ENCODE measurements around the gene PLXNA4.

Gene PLXNA4

DNA sequence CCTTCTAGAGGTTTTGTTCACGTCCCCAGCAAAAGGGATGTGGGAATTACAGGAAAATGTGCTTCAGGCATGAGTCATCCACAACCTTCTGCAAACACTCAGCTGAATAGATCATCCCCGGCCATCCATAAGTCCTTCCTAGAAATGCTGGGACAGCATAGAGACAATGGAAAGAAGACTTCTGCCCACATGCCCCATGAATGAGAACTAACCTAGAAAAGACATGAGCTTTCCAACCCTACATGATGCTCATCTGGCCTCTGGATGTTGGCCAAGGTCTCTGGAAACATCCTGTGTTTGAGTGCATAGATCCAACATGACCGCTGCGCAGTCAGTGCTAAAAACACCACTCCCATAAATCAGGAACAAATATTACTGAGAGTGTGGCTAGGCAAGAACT, 277.5 kb downstream of the PLXNA4 start:
- TF ChIP-seq, protein P1, sequence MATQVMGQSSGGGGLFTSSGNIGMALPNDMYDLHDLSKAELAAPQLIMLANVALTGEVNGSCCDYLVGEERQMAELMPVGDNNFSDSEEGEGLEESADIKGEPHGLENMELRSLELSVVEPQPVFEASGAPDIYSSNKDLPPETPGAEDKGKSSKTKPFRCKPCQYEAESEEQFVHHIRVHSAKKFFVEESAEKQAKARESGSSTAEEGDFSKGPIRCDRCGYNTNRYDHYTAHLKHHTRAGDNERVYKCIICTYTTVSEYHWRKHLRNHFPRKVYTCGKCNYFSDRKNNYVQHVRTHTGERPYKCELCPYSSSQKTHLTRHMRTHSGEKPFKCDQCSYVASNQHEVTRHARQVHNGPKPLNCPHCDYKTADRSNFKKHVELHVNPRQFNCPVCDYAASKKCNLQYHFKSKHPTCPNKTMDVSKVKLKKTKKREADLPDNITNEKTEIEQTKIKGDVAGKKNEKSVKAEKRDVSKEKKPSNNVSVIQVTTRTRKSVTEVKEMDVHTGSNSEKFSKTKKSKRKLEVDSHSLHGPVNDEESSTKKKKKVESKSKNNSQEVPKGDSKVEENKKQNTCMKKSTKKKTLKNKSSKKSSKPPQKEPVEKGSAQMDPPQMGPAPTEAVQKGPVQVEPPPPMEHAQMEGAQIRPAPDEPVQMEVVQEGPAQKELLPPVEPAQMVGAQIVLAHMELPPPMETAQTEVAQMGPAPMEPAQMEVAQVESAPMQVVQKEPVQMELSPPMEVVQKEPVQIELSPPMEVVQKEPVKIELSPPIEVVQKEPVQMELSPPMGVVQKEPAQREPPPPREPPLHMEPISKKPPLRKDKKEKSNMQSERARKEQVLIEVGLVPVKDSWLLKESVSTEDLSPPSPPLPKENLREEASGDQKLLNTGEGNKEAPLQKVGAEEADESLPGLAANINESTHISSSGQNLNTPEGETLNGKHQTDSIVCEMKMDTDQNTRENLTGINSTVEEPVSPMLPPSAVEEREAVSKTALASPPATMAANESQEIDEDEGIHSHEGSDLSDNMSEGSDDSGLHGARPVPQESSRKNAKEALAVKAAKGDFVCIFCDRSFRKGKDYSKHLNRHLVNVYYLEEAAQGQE (IDR thresholded peaks at IDR 0.05; ENCODE audit: insufficient read depth in 1 of 2, low read depth in 2 of 2, low read length in 2 of 2), result peak in 1 of 2 experiments; percentile 33; a peak in 1 of 4 replicates
- no peak for TF ChIP-seq SIN3A (IDR thresholded peaks at IDR 0.05; ENCODE audit: borderline replicate concordance, insufficient read depth, low read length)

DNA sequence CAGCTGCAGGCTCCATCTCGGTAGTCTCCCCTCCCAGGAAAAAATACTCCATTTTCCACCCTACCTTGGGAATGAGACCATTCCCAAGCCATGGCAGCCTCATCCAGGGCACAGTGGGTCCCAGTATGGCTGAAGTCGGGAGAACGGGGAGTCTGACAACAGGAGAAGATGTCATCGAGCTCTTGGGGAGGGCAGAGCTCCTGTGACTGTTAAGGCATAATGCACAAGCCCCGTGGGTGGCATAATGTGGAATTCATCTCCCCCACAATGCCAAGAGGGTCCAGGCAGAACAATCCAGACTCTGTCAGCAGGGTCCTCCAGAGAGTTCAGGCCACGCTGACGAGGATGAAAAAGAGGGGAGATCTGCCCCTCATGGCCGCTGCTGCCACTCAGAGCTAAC, 279.4 kb downstream of the PLXNA4 start:
- no peak for TF ChIP-seq TAF1 (IDR thresholded peaks at IDR 0.05; ENCODE audit: borderline replicate concordance, insufficient read depth, low read length)
- TF ChIP-seq, protein P1 (IDR thresholded peaks at IDR 0.05; ENCODE audit: insufficient read depth in 1 of 2, low read depth in 2 of 2, low read length in 2 of 2), result no peak
- TF ChIP-seq SIN3A (IDR thresholded peaks at IDR 0.05; ENCODE audit: borderline replicate concordance, insufficient read depth, low read length), result no peak

DNA sequence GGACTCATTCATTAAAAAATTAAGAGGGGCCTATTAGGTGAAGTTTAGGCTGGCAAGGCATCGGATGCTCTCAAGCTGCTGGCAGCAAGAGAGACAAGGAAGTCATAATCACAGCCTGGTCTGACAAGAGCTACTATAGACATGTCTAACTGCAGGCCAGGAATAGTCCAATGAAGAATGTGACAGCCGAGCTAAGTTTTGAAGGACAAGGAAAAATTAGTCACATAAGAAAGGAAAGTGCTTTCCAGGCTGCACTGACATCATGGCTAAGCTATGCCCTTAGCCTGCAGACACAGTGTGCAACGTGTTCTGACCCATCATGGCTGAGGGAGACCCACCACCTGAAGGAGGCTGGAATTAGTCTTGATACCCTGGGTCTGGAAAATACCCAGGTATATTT, 281.1 kb downstream of the PLXNA4 start:
- TF ChIP-seq SIN3A (IDR thresholded peaks at IDR 0.05; ENCODE audit: borderline replicate concordance, insufficient read depth, low read length) (no peak), POLR2AphosphoS5 (IDR thresholded peaks at IDR 0.05; ENCODE audit: low read depth, low read length) (no peak), FOXP2 (optimal IDR thresholded peaks at IDR 0.05; ENCODE audit: borderline replicate concordance, extremely low read depth, extremely low read length, insufficient read depth) (no peak), TAF1 (IDR thresholded peaks at IDR 0.05; ENCODE audit: borderline replicate concordance, insufficient read depth, low read length) (no peak)
- TF ChIP-seq, protein P1 (IDR thresholded peaks at IDR 0.05; ENCODE audit: insufficient read depth in 1 of 2, low read depth in 2 of 2, low read length in 2 of 2), result no peak

DNA sequence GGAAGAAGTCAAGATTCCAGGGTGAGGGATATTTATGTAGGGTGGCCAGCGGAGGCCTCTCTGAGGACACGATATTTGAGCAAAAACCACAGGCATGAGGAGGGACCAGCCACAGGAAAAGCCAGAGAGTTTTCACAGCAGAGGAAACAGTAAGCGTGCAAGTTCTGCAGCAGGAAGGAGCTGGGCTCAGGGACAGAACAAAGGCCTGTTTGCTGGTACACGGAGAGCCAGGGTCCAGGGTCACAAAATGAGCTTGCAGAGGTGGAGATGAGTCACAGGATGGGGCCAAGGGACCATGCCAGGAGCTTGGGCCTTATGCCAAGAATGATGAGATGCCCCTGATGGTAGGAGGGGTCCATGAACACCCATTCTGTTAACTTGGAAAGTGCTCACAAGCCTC, 283.5 kb downstream of the PLXNA4 start:
- TF ChIP-seq FOXP2 (optimal IDR thresholded peaks at IDR 0.05; ENCODE audit: borderline replicate concordance, extremely low read depth, extremely low read length, insufficient read depth) (no peak), TAF1 (IDR thresholded peaks at IDR 0.05; ENCODE audit: borderline replicate concordance, insufficient read depth, low read length) (no peak), POLR2AphosphoS5 (IDR thresholded peaks at IDR 0.05; ENCODE audit: low read depth, low read length) (no peak), SIN3A (IDR thresholded peaks at IDR 0.05; ENCODE audit: borderline replicate concordance, insufficient read depth, low read length) (no peak)
- TF ChIP-seq, protein P1 (IDR thresholded peaks at IDR 0.05; ENCODE audit: insufficient read depth in 1 of 2, low read depth in 2 of 2, low read length in 2 of 2), result no peak

DNA sequence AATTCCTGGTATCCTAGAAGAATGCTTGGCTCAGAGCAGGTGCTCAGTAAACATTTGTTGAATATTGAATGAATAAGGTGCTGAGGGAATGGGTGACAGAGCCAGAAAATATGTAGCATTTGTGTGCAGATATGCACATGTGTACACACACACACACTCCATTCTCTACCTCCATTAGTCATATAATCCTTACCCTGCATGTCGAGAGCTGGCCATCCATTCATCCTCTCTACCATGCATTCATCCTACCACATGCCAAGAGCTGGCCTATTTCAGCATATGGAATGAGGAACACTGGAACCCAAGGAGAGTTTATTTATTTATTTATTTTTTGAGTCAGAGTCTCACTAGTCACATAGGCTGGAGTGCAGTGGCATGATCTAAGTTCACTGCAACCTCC, 284.8 kb downstream of the PLXNA4 start:
- TF ChIP-seq FOXP2 (optimal IDR thresholded peaks at IDR 0.05; ENCODE audit: borderline replicate concordance, extremely low read depth, extremely low read length, insufficient read depth), result no peak
- TF ChIP-seq TAF1 (IDR thresholded peaks at IDR 0.05; ENCODE audit: borderline replicate concordance, insufficient read depth, low read length), result no peak
- no peak for TF ChIP-seq POLR2AphosphoS5 (IDR thresholded peaks at IDR 0.05; ENCODE audit: low read depth, low read length)
- TF ChIP-seq, protein P1 (IDR thresholded peaks at IDR 0.05; ENCODE audit: insufficient read depth in 1 of 2, low read depth in 2 of 2, low read length in 2 of 2), result no peak
- TF ChIP-seq SIN3A (IDR thresholded peaks at IDR 0.05; ENCODE audit: borderline replicate concordance, insufficient read depth, low read length), result no peak
